Fibroblast of skin of back (primary cell): ENCODE data around the gene VSIG4.

Experiments
- DNase-seq: peaks from one replicate; pipeline ENCODE4 v3.0.0-alpha.2; 2013

The VSIG4 gene

GRCh38 chrX:66024092-66024467 lies 15.8 kb downstream of the VSIG4 start:
- DNase-seq = no peak

- no peak for DNase-seq
Observed at GRCh38 chrX:66023385-66024091, 16.3 kb downstream of the VSIG4 start.

- peak; percentile 4 for DNase-seq
Observed at GRCh38 chrX:66022632-66023384, 17.1 kb downstream of the VSIG4 start.

- no peak for DNase-seq
Observed at GRCh38 chrX:66021765-66022631, 17.9 kb downstream of the VSIG4 start.

GRCh38 chrX:66021401-66021764 lies 18.5 kb downstream of the VSIG4 start:
- no peak for DNase-seq

GRCh38 chrX:66020631-66021334 lies 19.1 kb downstream of the VSIG4 start:
- no peak for DNase-seq

GRCh38 chrX:66019974-66020373 lies 19.9 kb downstream of the VSIG4 start:
- DNase-seq = no peak

GRCh38 chrX:66019310-66019652 lies 20.6 kb downstream of the VSIG4 start:
- DNase-seq = no peak

- no peak for DNase-seq
Observed at GRCh38 chrX:66018585-66019309, 21.1 kb downstream of the VSIG4 start.

GRCh38 chrX:66017659-66018170 lies 22.2 kb downstream of the VSIG4 start:
- no peak for DNase-seq

- DNase-seq = no peak
Observed at GRCh38 chrX:66016905-66017658, 22.8 kb downstream of the VSIG4 start.

- DNase-seq = no peak
Observed at GRCh38 chrX:66015900-66016689, 23.8 kb downstream of the VSIG4 start.

GRCh38 chrX:66015152-66015831 lies 24.6 kb downstream of the VSIG4 start:
- DNase-seq = no peak

- DNase-seq = no peak
Observed at GRCh38 chrX:66014556-66014955, 25.3 kb downstream of the VSIG4 start.

- DNase-seq = no peak
Observed at GRCh38 chrX:66014084-66014483, 25.8 kb downstream of the VSIG4 start.

- DNase-seq = no peak
Observed at GRCh38 chrX:66013194-66013816, 26.6 kb downstream of the VSIG4 start.

GRCh38 chrX:66012094-66012534 lies 27.8 kb downstream of the VSIG4 start:
- no peak for DNase-seq

- no peak for DNase-seq
Observed at GRCh38 chrX:66009231-66009845, 30.5 kb downstream of the VSIG4 start.
